Small intestine (tissue), 7 donors: Measurements from ENCODE around the gene EYS. TPM values are rescaled to one million over a fixed set of nuclear protein-coding genes. Genes with fewer than 3 reads are reported as not detected.

ENCODE experiments used
- DNase-seq, 2 donors: peaks; one replicate each; pipeline versions ENCODE4 v3.0.0 to v3.0.0-alpha.2; 2013
- FAIRE-seq: peaks from 2 replicates; lab custom pipeline; 2012; peaks lifted over from hg19 to GRCh38; lab: Jason Lieb, UNC
- H3K27ac ChIP-seq, 3 donors: one replicate each; pipeline ENCODE4 v1.5.1; 2013; ENCODE audit warnings: low read length in 2 of 3, mild to moderate bottlenecking in 2 of 3, control low read depth in 1 of 3, inconsistent platforms in 1 of 3, low read depth in 1 of 3, moderate library complexity in 1 of 3
- H3K27me3 ChIP-seq, 3 donors: one replicate each; pipeline ENCODE4 v1.6.1; 2013; ENCODE audit warnings: low read length in 3 of 3, inconsistent platforms in 1 of 3; ENCODE audit not compliant: control insufficient read depth in 3 of 3, insufficient read depth in 3 of 3
- H3K36me3 ChIP-seq, 3 donors: one replicate each; pipeline ENCODE4 v1.6.1; 2013; ENCODE audit warnings: low read length in 3 of 3, inconsistent platforms in 1 of 3, low read depth in 1 of 3, mild to moderate bottlenecking in 1 of 3, moderate library complexity in 1 of 3; ENCODE audit not compliant: control insufficient read depth in 3 of 3, insufficient read depth in 2 of 3
- H3K4me1 ChIP-seq, 3 donors: one replicate each; pipeline ENCODE4 v1.6.1; 2013; ENCODE audit warnings: low read length in 2 of 3, inconsistent platforms in 1 of 3, low read depth in 1 of 3, mild to moderate bottlenecking in 1 of 3, moderate library complexity in 1 of 3; ENCODE audit not compliant: control insufficient read depth in 3 of 3, insufficient read depth in 2 of 3
- H3K4me3 ChIP-seq, 3 donors: one replicate each; pipeline ENCODE4 v1.5.1; 2013; ENCODE audit warnings: low read length in 3 of 3, control low read depth in 1 of 3, inconsistent platforms in 1 of 3, low read depth in 1 of 3, mild to moderate bottlenecking in 1 of 3, moderate library complexity in 1 of 3
- H3K9me3 ChIP-seq, 2 donors: one replicate each; pipeline ENCODE4 v1.6.1; 2013; ENCODE audit warnings: low read depth in 1 of 2, low read length in 1 of 2; ENCODE audit not compliant: control insufficient read depth in 2 of 2, insufficient read depth in 1 of 2
- WGBS, 3 donors: extraction: QIAGEN DNeasy Blood & Tissue Kit; methylation state at CpG; one replicate each; pipeline ENCODE4 v1.1.7; 2013; 5-methylcytosine and 5-hydroxymethylcytosine counted together
- polyA plus RNA-seq, 4 donors: library from polyadenylated mRNA; stranded (reverse) in 3 of 4; unstranded in 1 of 4; fragments of 200-250 nt in 3 of 4; fragments of 120-200 nt in 1 of 4; gene quantifications; one replicate each; pipeline versions ENCODE4 v1.2.1 to v1.2.3, GENCODE V29; 2013
- donor health status: healthy with polysubstance abuse.
- donor health status: control.
- donor health status: control.
- donor health status: Bipolar disorder and iron deficiency.
- donor health status: healthy.

The EYS gene
- polyA plus RNA-seq, 4 donors: 0.78 TPM; not detected in 3

DNA sequence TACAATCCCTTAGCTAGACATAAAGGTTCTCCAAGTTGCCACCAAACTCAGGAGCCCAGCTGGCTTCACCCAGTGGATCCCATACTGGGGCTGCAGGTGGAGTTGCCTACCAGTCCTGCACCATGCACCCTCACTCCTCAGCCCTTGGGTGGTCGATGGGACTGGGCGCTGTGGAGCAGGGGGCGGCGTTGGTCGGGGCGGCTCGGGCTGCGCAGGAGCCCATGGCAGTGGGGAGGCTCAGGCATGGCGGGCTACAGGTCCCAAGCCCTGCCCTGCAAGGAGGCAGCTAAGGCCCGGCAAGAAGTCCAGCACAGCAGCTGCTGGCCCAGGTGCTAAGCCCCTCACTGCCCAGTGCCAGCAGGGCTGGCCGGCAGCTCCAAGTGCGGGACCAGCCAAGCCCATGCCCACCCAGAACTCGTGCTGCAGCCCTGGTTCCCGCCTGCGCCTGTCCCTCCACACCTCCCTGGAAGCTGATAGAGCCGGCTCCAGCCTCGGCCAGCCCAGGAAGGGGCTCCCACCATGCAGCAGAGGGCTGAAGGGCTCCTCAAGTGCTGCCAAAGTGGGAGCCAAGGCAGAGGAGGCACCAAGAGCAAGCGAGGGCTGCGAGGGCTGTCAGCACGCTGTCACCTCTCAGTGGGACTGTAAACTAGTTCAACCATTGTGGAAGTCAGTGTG, 1159.3 kb downstream of the EYS start:
- Histone ChIP-seq H3K9me3 (peaks cover 0 to 6% of the 10 kb centered on the region in 2 donors), H3K4me1 (no peaks in the 10 kb centered on the region), H3K27ac (no peak overlapping the region), H3K36me3 (no peaks in the 10 kb centered on the region), H3K4me3 (no peak overlapping the region), H3K27me3 (no peaks in the 10 kb centered on the region)
- FAIRE-seq: no peak
- DNase-seq: no peak
- WGBS, 3 donors: 90 to 94% (median 91%) methylated on average over 20 of the region's 20 CpGs

- DNase-seq (no peak), FAIRE-seq (no peak)
- Histone ChIP-seq H3K36me3 (no peaks in the 10 kb centered on the region), H3K27me3 (no peaks in the 10 kb centered on the region), H3K4me1 (no peaks in the 10 kb centered on the region), H3K27ac (no peak overlapping the region), H3K9me3 (no peaks in the 10 kb centered on the region), H3K4me3 (no peak overlapping the region)
- 22 to 45% (median 34%) methylated on average over 2 of the region's 2 CpGs for WGBS, 3 donors
Measured at GRCh38 chr6:64539917-64540316, 1167.1 kb downstream of the EYS start.

DNA sequence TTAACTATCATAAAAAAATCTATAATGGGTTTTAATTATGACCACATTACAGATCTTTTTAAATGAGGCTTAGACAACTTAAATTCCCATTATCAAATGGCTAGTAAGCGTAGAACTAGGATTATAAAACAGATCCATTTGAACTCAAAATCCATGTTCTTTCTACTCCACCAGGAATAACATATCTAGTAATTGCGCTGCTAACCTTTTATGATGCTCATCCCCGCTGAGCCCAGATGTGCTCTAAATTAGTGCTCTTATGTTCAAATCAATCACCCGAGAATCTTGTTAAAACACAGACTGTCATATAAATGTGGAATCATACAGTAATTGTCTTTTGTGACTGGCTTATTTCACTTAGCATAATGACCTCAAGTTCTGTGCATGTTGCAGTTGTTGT, 1168.3 kb downstream of the EYS start:
- Histone ChIP-seq H3K4me1 (no peaks in the 10 kb centered on the region), H3K9me3 (no peaks in the 10 kb centered on the region), H3K4me3 (no peak overlapping the region), H3K36me3 (no peaks in the 10 kb centered on the region), H3K27me3 (no peaks in the 10 kb centered on the region), H3K27ac (no peak overlapping the region)
- FAIRE-seq: no peak
- DNase-seq: no peak
- WGBS, 3 donors: 79 to 85% (median 84%) methylated on average over 4 of the region's 4 CpGs

DNA sequence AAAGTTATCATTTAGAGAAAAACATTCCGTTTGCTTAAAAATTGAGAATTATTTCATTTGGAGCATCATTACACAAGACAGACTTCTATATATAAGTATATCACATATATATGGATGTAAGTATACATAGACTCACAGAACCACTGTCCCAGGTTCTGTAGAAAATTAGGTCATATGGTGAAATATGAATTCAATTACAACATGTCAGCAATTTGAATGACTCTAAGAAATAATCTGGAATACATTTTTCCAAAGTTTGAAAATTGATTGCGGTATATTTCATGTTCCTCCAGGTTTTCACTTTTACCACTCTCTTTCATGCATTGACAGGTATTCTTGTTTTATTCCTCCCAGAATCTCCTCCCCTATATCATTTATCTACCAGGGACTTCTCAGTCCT, 1179.1 kb downstream of the EYS start:
- Histone ChIP-seq H3K9me3 (no peaks in the 10 kb centered on the region), H3K4me1 (no peaks in the 10 kb centered on the region), H3K4me3 (no peak overlapping the region), H3K27ac (no peak overlapping the region), H3K27me3 (no peaks in the 10 kb centered on the region), H3K36me3 (no peaks in the 10 kb centered on the region)
- FAIRE-seq (no peak), DNase-seq (no peak)
- WGBS, 3 donors: 90 to 95% (median 91%) methylated on average over 2 of the region's 2 CpGs

DNA sequence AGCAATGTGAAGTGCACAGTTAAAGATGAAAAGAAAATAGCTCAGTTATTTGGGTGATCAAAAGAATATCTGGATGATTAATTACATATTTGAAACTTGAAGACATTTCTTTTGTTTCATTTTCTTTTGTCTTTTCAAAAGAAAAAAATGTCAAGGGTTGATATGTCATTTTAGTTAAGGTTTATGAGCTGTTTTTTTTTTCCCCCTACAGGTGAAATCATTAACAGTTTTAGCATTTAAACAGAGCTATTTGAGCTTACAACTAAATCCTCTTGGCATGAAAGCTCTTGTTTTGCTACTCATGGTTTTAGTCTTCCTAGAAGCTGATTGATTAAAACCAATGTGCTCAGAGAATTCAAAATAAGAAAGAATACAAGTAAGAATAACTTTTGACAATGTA, 1184.2 kb downstream of the EYS start:
- no peaks in the 10 kb centered on the region for H3K27me3 ChIP-seq
- no peak overlapping the region for H3K4me3 ChIP-seq
- no peaks in the 10 kb centered on the region for H3K9me3 ChIP-seq
- no peaks in the 10 kb centered on the region for H3K4me1 ChIP-seq
- DNase-seq: no peak
- H3K36me3 ChIP-seq: no peaks in the 10 kb centered on the region
- no peak for FAIRE-seq
- no peak overlapping the region for H3K27ac ChIP-seq

GRCh38 chr6:64520050-64520449, 1187.0 kb downstream of the EYS start:
- no peaks in the 10 kb centered on the region for H3K27me3 ChIP-seq
- no peaks in the 10 kb centered on the region for H3K4me1 ChIP-seq
- H3K36me3 ChIP-seq: no peaks in the 10 kb centered on the region
- H3K27ac ChIP-seq: no peak overlapping the region
- DNase-seq (no peak), FAIRE-seq (no peak)
- no peak overlapping the region for H3K4me3 ChIP-seq
- no peaks in the 10 kb centered on the region for H3K9me3 ChIP-seq

- Histone ChIP-seq H3K4me1 (no peaks in the 10 kb centered on the region), H3K27me3 (no peaks in the 10 kb centered on the region), H3K36me3 (no peaks in the 10 kb centered on the region), H3K27ac (no peak overlapping the region), H3K4me3 (no peak overlapping the region), H3K9me3 (no peaks in the 10 kb centered on the region)
- DNase-seq (no peak), FAIRE-seq (no peak)
- 42 to 75% (median 58%) methylated on average over 1 of the region's 1 CpG for WGBS, 3 donors
Measured at GRCh38 chr6:64516393-64516792, 1190.6 kb downstream of the EYS start.

DNA sequence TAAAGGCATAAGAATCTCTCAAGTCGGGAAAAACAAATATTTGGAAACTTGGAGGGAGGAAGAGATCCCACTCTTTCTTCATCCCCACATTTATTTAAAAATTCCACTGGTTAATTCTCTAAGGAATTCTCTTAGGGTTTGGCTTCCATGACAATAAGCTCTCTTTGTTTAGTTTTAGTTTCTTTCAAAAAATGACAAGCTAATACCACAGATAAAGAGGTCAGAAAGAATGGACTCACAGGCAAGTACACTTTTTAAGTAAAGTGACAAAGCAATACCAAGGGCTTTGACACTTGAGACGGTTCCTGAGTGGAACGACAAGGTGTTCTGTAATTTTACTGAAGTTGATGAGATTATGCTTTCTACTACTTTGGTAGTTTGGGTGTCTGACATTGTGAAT, 1199.4 kb downstream of the EYS start:
- DNase-seq: no peak
- Histone ChIP-seq H3K4me3 (no peak overlapping the region), H3K9me3 (no peaks in the 10 kb centered on the region), H3K36me3 (no peaks in the 10 kb centered on the region), H3K4me1 (no peaks in the 10 kb centered on the region), H3K27ac (no peak overlapping the region), H3K27me3 (no peaks in the 10 kb centered on the region)
- no peak for FAIRE-seq
- 54 to 60% (median 59%) methylated on average over 3 of the region's 3 CpGs for WGBS, 3 donors

DNA sequence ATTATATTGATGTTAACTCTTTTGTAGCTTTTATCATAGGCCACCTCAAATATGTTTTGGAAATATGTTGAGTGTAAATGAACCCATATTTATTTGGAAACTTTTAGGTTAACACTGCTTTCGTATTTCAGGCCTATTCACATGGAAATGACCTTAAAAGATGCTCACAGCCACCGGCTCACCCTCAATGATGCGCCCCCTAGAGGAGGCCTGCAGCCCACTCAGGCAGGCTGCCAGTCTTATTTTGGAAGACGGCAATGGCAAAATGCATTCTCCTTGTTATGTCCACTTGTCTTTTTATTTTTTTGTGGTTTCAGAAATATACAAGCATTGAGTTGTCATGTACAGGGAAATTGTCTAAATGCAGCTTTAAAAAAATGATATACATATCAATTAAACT, 1201.7 kb downstream of the EYS start:
- FAIRE-seq (no peak), DNase-seq (peak in 1 of 2 donors; percentile 2)
- 38 to 45% (median 40%) methylated on average over 4 of the region's 4 CpGs for WGBS, 3 donors
- H3K27ac ChIP-seq: no peak overlapping the region
- no peaks in the 10 kb centered on the region for H3K4me1 ChIP-seq
- no peaks in the 10 kb centered on the region for H3K9me3 ChIP-seq
- no peaks in the 10 kb centered on the region for H3K36me3 ChIP-seq
- no peak overlapping the region for H3K4me3 ChIP-seq
- no peaks in the 10 kb centered on the region for H3K27me3 ChIP-seq
